GM21717 (cell line): ENCODE measurements around the gene BMI1.
"Not testable (repeated sequence)": the region's sequence is repeated elsewhere in the genome, so short reads cannot be mapped to it uniquely, and the experiment has no call there.

Experiments used
- ATAC-seq: cut with Tn5 transposase; IDR thresholded peaks from one replicate; pipeline ENCODE4 v1.9.1; 2021; ENCODE audit warnings: mild to moderate bottlenecking, moderate library complexity; ENCODE audit not compliant: unreplicated experiment

BMI1 gene

DNA sequence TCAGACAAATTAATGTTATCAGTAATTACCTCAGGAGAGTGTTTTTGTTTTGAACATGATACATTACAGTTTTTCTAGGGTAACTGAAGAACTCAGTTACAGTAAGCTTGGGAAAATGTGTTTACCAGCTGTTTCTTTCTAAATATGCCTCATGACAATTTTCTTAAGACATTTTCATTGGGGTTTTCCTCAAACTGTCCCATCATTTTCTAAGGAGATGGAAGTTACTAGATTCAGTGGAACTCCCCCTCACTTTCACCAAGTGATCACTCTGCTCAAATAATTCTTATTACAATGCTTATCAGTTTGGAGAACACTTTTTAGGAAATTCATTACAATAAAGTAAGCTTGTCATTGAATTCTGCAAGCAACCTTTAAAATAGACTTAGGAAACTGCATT is 18.0 kb downstream of the BMI1 start:
- ATAC-seq, result no peak

DNA sequence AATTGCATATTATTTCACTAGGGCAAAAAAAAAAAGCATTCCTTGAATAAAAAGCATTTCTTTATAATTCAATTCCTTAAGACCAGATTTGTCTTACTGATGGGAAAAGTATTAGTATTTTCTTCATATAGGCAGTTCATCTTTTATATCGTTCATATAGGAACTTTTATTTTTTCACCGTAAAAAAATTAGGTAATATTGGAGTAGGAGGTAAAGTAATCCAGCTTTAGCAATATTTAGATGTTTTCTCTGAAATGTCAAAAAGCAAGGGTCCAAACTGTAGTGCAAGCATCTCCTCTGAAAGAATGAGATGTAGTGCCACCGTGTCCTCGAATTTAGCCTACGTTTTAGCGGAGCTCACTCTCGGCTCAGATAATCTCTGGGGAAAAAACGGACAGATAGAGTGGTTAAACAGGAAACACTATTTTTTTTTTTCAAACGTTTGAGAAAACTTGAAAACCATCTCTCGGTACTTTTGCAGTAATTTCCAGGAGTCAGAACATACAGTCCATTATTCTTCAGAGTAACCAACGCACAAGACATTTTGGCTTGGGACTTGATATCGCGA is 18.9 kb downstream of the BMI1 start:
- peak; percentile 3 for ATAC-seq

- peak; percentile 35 for ATAC-seq
These were observed 19.7 kb downstream of the BMI1 start for GRCh38 chr10:22340329-22341189.

GRCh38 chr10:22341190-22341925 is 20.5 kb downstream of the BMI1 start:
- peak; percentile 10 for ATAC-seq

DNA sequence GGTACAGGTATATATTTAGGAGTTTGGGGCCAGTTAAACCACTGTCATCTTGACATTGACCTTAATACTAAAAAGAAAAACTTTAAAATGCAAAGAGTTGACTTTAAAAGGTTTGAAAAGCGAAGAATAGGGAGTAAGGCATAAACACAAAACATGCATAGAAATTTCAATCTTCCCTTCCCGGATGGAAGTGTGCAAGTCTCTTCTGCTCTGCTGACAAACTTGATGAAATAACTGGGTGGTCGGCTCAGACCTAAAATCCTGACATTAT is 21.0 kb downstream of the BMI1 start:
- ATAC-seq, result no peak

DNA sequence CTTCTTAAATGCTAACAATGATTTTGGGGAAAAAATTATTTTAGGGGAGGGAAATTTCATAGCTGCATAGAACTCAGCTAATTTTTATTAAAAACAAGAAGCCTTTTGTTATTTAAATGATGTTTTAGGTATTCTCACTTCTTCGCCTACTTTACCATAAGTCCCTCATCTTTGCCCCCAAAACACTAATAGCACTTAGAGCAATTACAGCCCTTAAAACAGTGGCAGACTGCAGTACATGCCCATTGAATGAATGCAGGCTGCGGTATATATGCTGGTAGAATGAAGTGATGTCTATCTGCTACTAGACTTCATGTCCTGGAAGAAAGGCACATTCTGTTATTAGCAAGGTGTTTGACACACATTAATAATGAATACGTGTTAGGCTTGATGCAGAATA is 21.5 kb downstream of the BMI1 start:
- ATAC-seq, result no peak

DNA sequence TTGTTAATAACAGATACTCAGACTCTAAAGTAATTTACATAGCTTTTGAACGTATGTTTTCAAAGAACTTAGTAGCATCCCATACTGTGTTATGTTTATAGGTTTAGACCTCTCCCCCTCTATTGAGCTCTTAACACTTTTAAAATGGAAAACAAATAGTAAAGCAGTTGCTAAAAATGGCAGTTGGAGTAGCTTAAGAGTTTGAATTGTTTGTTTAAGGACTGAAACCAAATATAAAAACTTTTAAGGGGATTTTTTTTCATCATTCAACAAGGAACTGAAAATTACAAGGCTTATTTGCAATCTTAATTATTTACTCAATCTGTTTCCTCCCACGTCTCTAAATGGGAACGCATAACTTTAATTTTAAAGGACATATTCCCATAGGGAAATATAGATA is 22.8 kb downstream of the BMI1 start:
- ATAC-seq, result no peak

DNA sequence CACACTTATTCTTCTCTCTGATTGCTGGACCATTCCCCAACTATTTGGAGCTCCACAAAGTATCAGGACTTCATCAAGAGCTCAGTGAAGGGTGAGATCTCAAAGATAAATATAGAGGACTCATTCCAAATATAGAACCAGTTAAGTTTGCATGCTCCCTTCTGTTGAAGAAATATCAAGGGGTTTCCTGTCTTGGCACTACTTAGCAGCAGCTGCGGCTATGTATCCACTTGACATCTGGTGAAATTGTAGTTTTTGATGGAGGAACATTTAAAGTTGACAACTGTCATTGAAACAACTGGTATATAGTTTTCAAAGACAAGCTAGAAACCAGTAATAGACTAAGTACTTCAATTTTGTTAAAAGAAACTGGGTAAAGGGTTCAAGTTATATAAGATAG is 23.4 kb downstream of the BMI1 start:
- ATAC-seq, result no peak

GRCh38 chr10:22344781-22345300 is 23.9 kb downstream of the BMI1 start:
- ATAC-seq, result no peak

DNA sequence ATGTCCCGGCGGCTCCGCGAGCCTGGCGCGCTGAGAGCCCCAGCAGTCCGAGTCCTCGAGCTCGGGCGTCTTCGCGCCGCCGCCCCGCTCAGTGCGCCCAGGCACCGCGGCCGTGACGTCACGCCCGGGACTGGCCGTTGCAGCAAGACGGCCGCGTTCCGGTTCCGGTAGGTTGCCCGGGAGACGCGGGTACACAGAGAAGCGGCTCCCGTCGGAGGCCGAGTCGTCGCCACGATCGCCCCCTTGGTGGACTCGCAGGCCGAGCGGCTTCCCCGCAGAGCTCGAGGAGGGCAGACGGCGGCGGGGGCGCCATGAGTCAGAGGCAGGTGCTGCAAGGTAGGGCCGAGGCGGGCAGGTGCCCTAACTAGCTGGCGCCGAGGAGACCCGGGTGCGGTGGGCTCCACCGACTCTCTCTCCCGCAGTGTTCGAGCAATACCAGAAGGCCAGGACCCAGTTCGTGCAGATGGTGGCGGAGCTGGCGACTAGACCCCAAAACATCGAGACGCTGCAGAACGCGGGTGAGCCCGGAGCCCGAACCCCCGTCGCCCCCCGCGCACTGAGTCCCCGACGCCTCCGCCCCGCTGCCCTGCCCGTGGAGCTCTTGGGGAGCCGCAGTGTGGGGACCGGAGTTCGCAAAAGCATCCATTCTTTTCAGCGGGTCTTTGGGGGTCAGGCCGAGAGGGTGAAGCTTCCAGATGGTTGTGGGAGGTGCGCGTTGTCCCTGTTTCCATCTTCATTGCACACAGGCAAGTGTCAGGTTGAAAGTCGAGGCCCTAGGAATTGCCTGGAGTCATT is 24.6 kb downstream of the BMI1 start, which contains the start of gene SPAG6:
Gene SPAG6, plus strand, starts transcription at position 196 of the 795 bp plus-strand sequence. Its CDS starts 116 bp downstream, at position 312.
- peak; percentile 36 for ATAC-seq

DNA sequence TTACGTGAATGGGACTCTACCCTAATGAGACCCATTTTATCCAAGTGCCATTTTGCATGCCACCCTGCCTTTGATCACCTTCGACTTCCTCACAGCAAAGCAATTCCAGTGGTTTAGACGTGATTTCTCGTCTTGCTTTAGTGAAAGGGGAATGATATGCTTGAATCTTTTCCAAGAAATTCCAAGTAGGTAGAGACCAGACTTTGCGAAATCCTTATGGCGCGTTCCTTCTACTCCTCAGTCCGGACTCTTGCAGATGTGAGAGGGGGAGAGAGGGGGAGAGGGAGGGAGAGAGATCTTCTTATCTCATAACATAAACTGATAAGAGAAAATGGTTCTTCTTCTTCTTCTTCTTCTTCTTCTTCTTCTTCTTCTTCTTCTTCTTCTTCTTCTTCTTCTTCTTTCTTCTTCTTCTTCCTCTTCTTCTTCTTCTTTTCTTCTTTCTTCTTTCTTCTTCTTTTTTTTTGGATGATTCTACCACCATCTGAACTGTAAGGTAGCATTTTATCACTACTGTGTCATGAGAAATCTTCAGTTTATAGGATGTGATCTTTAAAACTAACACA is 25.3 kb downstream of the BMI1 start:
- ATAC-seq, result no peak

DNA sequence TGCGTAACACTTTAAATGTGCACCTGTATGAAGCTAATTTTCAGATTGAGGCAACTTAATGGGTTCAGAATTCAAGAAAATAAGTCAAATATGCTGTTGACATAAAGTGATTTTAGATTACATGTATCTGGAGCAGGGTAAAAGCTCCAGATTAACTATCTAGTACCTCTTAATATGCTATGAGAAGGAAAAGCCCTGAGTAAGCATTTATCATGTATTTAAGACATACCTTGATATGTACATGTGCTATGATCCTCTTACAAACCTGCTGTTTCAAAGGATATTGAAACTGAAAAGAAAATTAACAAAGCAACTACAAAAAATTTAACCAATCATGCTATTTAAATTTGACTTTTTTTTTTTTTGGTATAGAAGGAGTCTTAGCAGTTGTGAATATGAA is 28.9 kb downstream of the BMI1 start:
- ATAC-seq, result no peak

DNA sequence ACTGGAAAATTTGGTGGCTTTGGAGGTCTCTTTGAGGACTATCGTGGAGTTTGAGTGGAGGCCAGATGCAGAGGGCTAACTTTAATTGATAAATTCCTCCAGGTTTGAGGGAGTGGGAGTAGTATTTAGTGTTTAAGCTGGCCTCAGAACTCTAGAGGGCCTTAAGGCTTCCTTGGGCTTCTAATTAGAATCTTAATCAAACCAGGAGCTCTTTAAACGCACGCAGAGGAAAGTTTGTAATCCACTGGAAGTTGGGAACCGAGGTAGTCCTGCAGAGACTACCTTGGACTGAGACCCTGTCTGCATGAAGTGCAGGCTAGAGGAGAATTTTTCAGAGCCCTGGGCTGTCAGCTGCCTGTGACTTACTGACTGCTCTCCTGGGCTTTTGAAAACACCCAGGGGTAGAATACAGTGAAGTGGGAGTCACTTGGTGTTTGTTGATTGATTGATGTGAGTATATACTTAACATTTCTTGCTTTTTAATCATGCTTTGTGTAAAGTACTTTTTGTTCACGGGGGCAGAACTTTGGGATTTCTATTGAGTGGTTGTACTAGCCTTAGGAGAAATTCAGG is 30.3 kb downstream of the BMI1 start:
- ATAC-seq, result no peak

- no peak for ATAC-seq
These were observed 35.5 kb downstream of the BMI1 start for GRCh38 chr10:22356324-22356873.

DNA sequence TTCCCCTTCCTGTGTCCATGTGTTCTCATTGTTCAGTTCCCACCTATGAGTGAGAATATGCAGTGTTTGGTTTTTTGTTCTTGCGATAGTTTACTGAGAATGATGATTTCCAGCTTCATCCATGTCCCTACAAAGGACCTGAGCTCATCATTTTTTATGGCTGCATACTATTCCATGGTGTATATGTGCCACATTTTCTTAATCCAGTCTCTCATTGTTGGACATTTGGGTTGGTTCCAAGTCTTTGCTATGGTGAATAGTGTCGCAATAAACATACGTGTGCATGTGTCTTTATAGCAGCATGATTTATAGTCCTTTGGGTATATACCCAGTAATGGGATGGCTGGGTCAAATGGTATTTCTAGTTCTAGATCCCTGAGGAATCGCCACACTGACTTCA is 36.9 kb downstream of the BMI1 start:
- ATAC-seq, result not testable (repeated sequence)

DNA sequence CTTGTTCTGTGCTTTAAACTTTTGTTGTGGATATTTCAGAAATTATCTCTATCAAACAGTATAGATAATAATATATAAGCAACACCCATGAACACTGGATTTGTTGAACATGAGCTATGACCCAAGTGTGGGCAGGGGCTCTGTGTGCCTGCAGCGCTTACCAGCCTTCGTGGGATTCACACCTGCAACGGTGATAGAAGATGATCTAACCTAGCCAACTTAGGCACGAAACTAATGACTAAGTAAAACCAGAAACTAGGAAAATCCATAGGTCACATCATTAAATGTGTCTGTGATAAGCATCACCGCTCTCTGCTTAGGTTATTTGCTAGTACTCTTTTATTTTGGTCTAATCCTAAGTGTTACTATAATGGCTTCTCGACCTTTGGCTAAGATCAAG is 42.4 kb downstream of the BMI1 start:
- no peak for ATAC-seq

GRCh38 chr10:22364407-22365140 is 43.7 kb downstream of the BMI1 start:
- ATAC-seq, result no peak

GRCh38 chr10:22365233-22365632 is 44.3 kb downstream of the BMI1 start:
- ATAC-seq, result peak; percentile 60
